Measurements from ENCODE around the gene KRT39. TPM values are rescaled to one million over a fixed set of nuclear protein-coding genes. Genes with fewer than 3 reads are reported as not detected.

The KRT39 gene
- total and polyA plus RNA-seq, 2 donors (not counting 3 experiments of a cell fraction or from before 2014, with no cell fraction given) = not detected

- dilution Hi-C loops (cut with MboI; ENCODE audit: extremely low pct_ligation_motif_present, low sequenced_read_pairs) = no loop called here
- BruUV-seq (replicated peaks) = no TSS peak
- no peak overlapping the region for H3K9ac ChIP-seq (replicated peaks; ENCODE audit: extremely low read depth, insufficient read depth, low read length)
- no peaks in the 10 kb centered on the region for H3K9me3 ChIP-seq (replicated peaks; ENCODE audit: control insufficient read depth, insufficient read depth, low read length)
- peaks cover 7% of the 10 kb centered on the region for H3K4me1 ChIP-seq (ENCODE audit: control insufficient read depth, extremely low read depth, insufficient read depth, low read length)
- H3K79me2 ChIP-seq (ENCODE audit: control insufficient read depth, insufficient read depth, low read length) = no peaks in the 10 kb centered on the region
- H3K36me3 ChIP-seq (ENCODE audit: control insufficient read depth in 2 of 2, extremely low read depth in 1 of 2, insufficient read depth in 2 of 2, low read length in 2 of 2) = no peaks in the 10 kb centered on the region
- no peaks in the 10 kb centered on the region for H3K27me3 ChIP-seq (ENCODE audit: control insufficient read depth in 2 of 2, insufficient read depth in 2 of 2, low read length in 2 of 2)
- no peak overlapping the region for H3K27ac ChIP-seq (ENCODE audit: insufficient read depth, low read depth, low read length)
- H2AFZ ChIP-seq (ENCODE audit: low read depth, low read length) = no peak overlapping the region
- intact Hi-C loops (cut with micrococcal nuclease) = no loop called here
- H3K4me2 ChIP-seq (ENCODE audit: insufficient read depth, low read length) = no peak overlapping the region
- DNase-seq (ENCODE audit: low read depth, low spot score) (no peak), FAIRE-seq (no peak)
- POLR2A ChIA-PET = no interaction called here
- TF ChIP-seq EZH2 (IDR thresholded peaks at IDR 0.05; ENCODE audit: borderline replicate concordance, low read depth, low read length, severe bottlenecking) (no peak), POLR2A (IDR thresholded peaks at IDR 0.05; ENCODE audit: low read depth, low read length) (no peak), MYC (IDR thresholded peaks at IDR 0.05; ENCODE audit: low read depth, low read length) (no peak), FOS (IDR thresholded peaks at IDR 0.05; ENCODE audit: borderline replicate concordance, insufficient read depth, low read length) (no peak), GATA2 (IDR thresholded peaks at IDR 0.05; ENCODE audit: insufficient read depth, insufficient read length, low read depth, low read length) (no peak), MAX (IDR thresholded peaks at IDR 0.05; ENCODE audit: insufficient read depth, insufficient read length) (no peak), POLR2AphosphoS5 (IDR thresholded peaks at IDR 0.05; ENCODE audit: insufficient read depth, low read depth, low read length) (no peak), CTCF (IDR thresholded peaks at IDR 0.05; ENCODE audit: extremely low read depth in 1 of 2, insufficient read depth in 1 of 2, low read depth in 1 of 2, low read length in 2 of 2) (no peak), JUN (IDR thresholded peaks at IDR 0.05; ENCODE audit: borderline replicate concordance, insufficient read depth, insufficient read length, low read depth) (no peak)
- CTCF ChIA-PET = interaction anchor here (0.9 to 1.7 kb wide), 3 partner anchors 53 to 746 kb away, joined by 3 to 5 read pairs (median 4); no protein-coding TSS in a partner anchor
- no peaks in the 10 kb centered on the region for H4K20me1 ChIP-seq (replicated peaks; ENCODE audit: control insufficient read depth, extremely low read depth, insufficient read depth, low read length)
- no peak overlapping the region for H3K4me3 ChIP-seq (replicated peaks in 1 of 3; ENCODE audit: insufficient read depth in 1 of 3, low read depth in 1 of 3, low read length in 3 of 3)
- H3K9me1 ChIP-seq (replicated peaks; ENCODE audit: control insufficient read depth, extremely low read depth, insufficient read depth, low read length) = no peaks in the 10 kb centered on the region
Observed at GRCh38 chr17:40916366-40916765, 50.4 kb downstream of the KRT39 start.

Measured in endothelial cell of umbilical vein (primary cell).